ENCODE data around the gene AKNAD1.

DNA sequence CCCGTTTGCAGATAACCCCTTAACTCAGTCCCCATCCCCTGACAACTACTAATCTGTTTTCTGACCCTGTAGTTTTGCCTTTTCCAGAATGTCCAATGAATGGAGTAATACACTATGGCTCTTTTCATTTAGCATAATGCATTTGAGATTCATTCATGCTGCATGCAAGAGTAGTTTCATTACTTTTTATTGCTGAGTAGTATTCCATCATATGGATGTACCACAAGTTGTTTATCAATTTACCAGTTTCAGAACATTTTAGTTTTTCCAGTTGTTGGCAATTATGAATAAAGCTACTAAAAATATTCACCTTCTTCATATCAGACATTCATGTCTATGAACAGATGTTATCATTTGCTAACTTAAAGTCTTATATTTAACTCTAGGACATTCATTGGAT is 65.1 kb downstream of the AKNAD1 start:
- TF ChIP-seq CTCF (IDR thresholded peaks at IDR 0.05) (no peak), POLR2A (IDR thresholded peaks at IDR 0.05) (no peak)
